Adrenal gland (tissue), 12 donors: ENCODE data around the gene DNAL1. TPM values are rescaled to one million over a fixed set of nuclear protein-coding genes. Genes with fewer than 3 reads are reported as not detected.

Source experiments
- DNase-seq, 7 donors: peaks; one replicate each; pipeline ENCODE4 v3.0.0-alpha.2; 2019 to 2020
- H3K27ac ChIP-seq, 5 donors: fragments of 200-600 bp; sonication (generic) in 4 of 5; 1 replicate in 3 of 5; 2 replicates in 2 of 5; pipeline versions ENCODE4 v1.5.1 to v1.8.0; 2016 to 2020; ENCODE audit warnings: mild to moderate bottlenecking in 1 of 5
- H3K27me3 ChIP-seq: fragments of 200-600 bp; 2 replicates; pipeline ENCODE4 v1.8.0; 2021
- H3K36me3 ChIP-seq, 2 donors: fragments of 200-600 bp; replicated peaks in 1 of 2; 1 replicate in 1 of 2; 2 replicates in 1 of 2; pipeline versions ENCODE4 v1.5.1 to v1.8.0; 2018 to 2022
- H3K4me1 ChIP-seq, 2 donors: fragments of 200-600 bp; replicated peaks in 1 of 2; 1 replicate in 1 of 2; 2 replicates in 1 of 2; pipeline versions ENCODE4 v1.5.1 to v1.8.0; 2018 to 2021
- H3K4me3 ChIP-seq, 4 donors: fragments of 200-600 bp; sonication (generic) in 3 of 4; one replicate each; pipeline ENCODE4 v1.5.1; 2016 to 2018
- H3K9me3 ChIP-seq, 3 donors: fragments of 200-600 bp; sonication (generic) in 1 of 3; replicated peaks in 1 of 3; 1 replicate in 2 of 3; 2 replicates in 1 of 3; pipeline versions ENCODE4 v1.5.1 to v1.8.0; 2016 to 2021
- CTCF ChIP-seq, 6 experiments: fragments of 450-650 bp in 4 of 6; fragments of 200-600 bp in 2 of 6; sonication (generic) in 1 of 6; IDR thresholded peaks; 1 replicate in 5 of 6; 2 replicates in 1 of 6; pipeline versions ENCODE4 v1.5.1 to v1.8.0; 2016 to 2021; ENCODE audit warnings: antibody characterized with exemption in 6 of 6, mild to moderate bottlenecking in 2 of 6, moderate library complexity in 1 of 6
- POLR2A ChIP-seq, 2 donors: fragments of 450-650 bp; IDR thresholded peaks; one replicate each; pipeline ENCODE4 v1.6.1; 2017; ENCODE audit warnings: antibody characterized with exemption in 2 of 2, mild to moderate bottlenecking in 2 of 2, moderate library complexity in 1 of 2
- WGBS, 4 donors: extraction: QIAGEN DNeasy Blood & Tissue Kit in 2 of 4; methylation state at CpG; one replicate each; pipeline versions ENCODE4 v1.1.5 to v1.1.7; 2013 to 2017; 5-methylcytosine and 5-hydroxymethylcytosine counted together
- intact Hi-C, 2 donors: fragments of 100-400 bp; cut with DNase I; formaldehyde crosslinking; loops; one replicate each; pipeline versions ENCODE4 v1.14.1 to v1.15.0; 2022 to 2023
- polyA plus RNA-seq, 3 donors: library from polyadenylated mRNA; stranded (reverse); fragments of 200-250 nt in 2 of 3; fragments of 350-450 nt in 1 of 3; fragmentation: Illumina TruSeq in 1 of 3; extraction: RNeasy Lipid Tissue Mini Kit (QIAGEN cat#74804) in 1 of 3; gene quantifications; one replicate each; pipeline ENCODE4 v1.2.3, GENCODE V29; 2013 to 2014
- total RNA-seq, 9 donors: library from RNA; depleted of rRNA in 4 of 9; stranded (reverse); fragments of >200 nt in 4 of 9; fragments of 120-200 nt in 1 of 9; fragmentation: NEBNext Ultra II Directional in 1 of 9; extraction: Animal tissue kit (Norgen Biotek cat#: 25700) in 1 of 9; gene quantifications; one replicate each; pipeline versions ENCODE4 v1.1.0 to v1.2.4, GENCODE V29; 2013 to 2023
- donor health status: healthy with polysubstance abuse.
- donor health status: Bipolar disorder and iron deficiency.
- donor health status: DM: yes; HTN: yes; CAD: no.
- donor health status: DM: no; HTN: no; CAD: no.
- donor health status: DM: no; HTN: no; CAD: no.
- donor health status: DM: yes; HTN: yes; CAD: no.

DNAL1 gene
- total and polyA plus RNA-seq, 12 donors: 3.6 to 24.2 (median 13.0) TPM

- no peaks in the 10 kb centered on the region for H3K27me3 ChIP-seq
- H3K4me1 ChIP-seq: peaks cover 19 to 26% of the 10 kb centered on the region in 2 donors
- WGBS, 4 donors: 95 to 97% (median 96%) methylated on average over 8 of the region's 8 CpGs
- no peak for TF ChIP-seq POLR2A (IDR thresholded peaks at IDR 0.05)
- no peak for TF ChIP-seq CTCF (IDR thresholded peaks at IDR 0.05)
- no peak overlapping the region for H3K4me3 ChIP-seq
- no peak overlapping the region for H3K27ac ChIP-seq
- DNase-seq: no peak
- no peaks in the 10 kb centered on the region for H3K9me3 ChIP-seq
- intact Hi-C loops: no loop called here
- H3K36me3 ChIP-seq: no peaks in the 10 kb centered on the region
These were observed 65.2 kb downstream of the DNAL1 start for GRCh38 chr14:73709904-73710469.

GRCh38 chr14:73710737-73711136, 66.0 kb downstream of the DNAL1 start:
- WGBS, 4 donors: 89 to 98% (median 96%) methylated on average over 5 of the region's 5 CpGs
- no peaks in the 10 kb centered on the region for H3K36me3 ChIP-seq

GRCh38 chr14:73712071-73712506, 67.3 kb downstream of the DNAL1 start:
- peaks cover 19 to 29% of the 10 kb centered on the region in 2 donors for H3K4me1 ChIP-seq
- no peaks in the 10 kb centered on the region for H3K9me3 ChIP-seq
- peaks cover 0 to 4% of the 10 kb centered on the region in 2 donors for H3K36me3 ChIP-seq
- WGBS, 4 donors: 19 to 42% (median 29%) methylated on average over 10 to 11 of the region's 11 CpGs
- H3K4me3 ChIP-seq: peak overlapping the region in 1 of 4 donors; percentile 87
- no peak for DNase-seq
- no peaks in the 10 kb centered on the region for H3K27me3 ChIP-seq
- intact Hi-C loops: no loop called here
- TF ChIP-seq POLR2A (IDR thresholded peaks at IDR 0.05) (no peak), CTCF (IDR thresholded peaks at IDR 0.05) (no peak)
- peak overlapping the region in 2 of 5 donors; percentile 59 to 96 for H3K27ac ChIP-seq

More at GRCh38 chr14:73710737-73711136, 66.0 kb downstream of the DNAL1 start:
- Histone ChIP-seq H3K9me3 (no peaks in the 10 kb centered on the region), H3K4me3 (no peak overlapping the region), H3K4me1 (peaks cover 19 to 26% of the 10 kb centered on the region in 2 donors), H3K27me3 (no peaks in the 10 kb centered on the region), H3K27ac (no peak overlapping the region)
- no peak for DNase-seq
- no peak for TF ChIP-seq POLR2A (IDR thresholded peaks at IDR 0.05)
- intact Hi-C loops: no loop called here

- peaks cover 0 to 6% of the 10 kb centered on the region in 2 donors for H3K36me3 ChIP-seq
- WGBS, 4 donors: 5 to 22% (median 12%) methylated on average over 20 of the region's 20 CpGs
- peak overlapping the region in 3 of 5 donors; percentile 80 to 96 (median 91) for H3K27ac ChIP-seq
- H3K4me3 ChIP-seq: peak overlapping the region in 3 of 4 donors; percentile 38 to 87 (median 71)
- H3K9me3 ChIP-seq: no peaks in the 10 kb centered on the region
- TF ChIP-seq CTCF (IDR thresholded peaks at IDR 0.05) (no peak), POLR2A (IDR thresholded peaks at IDR 0.05) (no peak)
- no peaks in the 10 kb centered on the region for H3K27me3 ChIP-seq
- peaks cover 19 to 34% of the 10 kb centered on the region in 2 donors for H3K4me1 ChIP-seq
- intact Hi-C loops: no loop called here
- DNase-seq: no peak
These were observed 67.9 kb downstream of the DNAL1 start for GRCh38 chr14:73712540-73713180.
